AG09309 (cell line): ENCODE measurements around the gene SART3.

Experiments
- DNase-seq: peaks from one replicate; pipeline ENCODE4 v3.0.0-alpha.2; 2010; ENCODE audit warnings: low read depth
- H3K4me3 ChIP-seq: 2 replicates; pipeline ENCODE4 v1.5.1; 2011; ENCODE audit warnings: mild to moderate bottlenecking, low read depth, low read length, moderate library complexity; ENCODE audit not compliant: control insufficient read depth
- TF ChIP-seq, protein P1 (sequence below): IDR thresholded peaks from 2 replicates; pipeline ENCODE4 v1.5.1; 2011; ENCODE audit warnings: mild to moderate bottlenecking, low read depth, low read length, inconsistent platforms; ENCODE audit not compliant: insufficient read depth, control insufficient read depth; ENCODE audit errors: missing control alignments

Gene SART3

GRCh38 chr12:108565146-108565545 is 4.2 kb upstream of the SART3 start:
- TF ChIP-seq, protein P1, sequence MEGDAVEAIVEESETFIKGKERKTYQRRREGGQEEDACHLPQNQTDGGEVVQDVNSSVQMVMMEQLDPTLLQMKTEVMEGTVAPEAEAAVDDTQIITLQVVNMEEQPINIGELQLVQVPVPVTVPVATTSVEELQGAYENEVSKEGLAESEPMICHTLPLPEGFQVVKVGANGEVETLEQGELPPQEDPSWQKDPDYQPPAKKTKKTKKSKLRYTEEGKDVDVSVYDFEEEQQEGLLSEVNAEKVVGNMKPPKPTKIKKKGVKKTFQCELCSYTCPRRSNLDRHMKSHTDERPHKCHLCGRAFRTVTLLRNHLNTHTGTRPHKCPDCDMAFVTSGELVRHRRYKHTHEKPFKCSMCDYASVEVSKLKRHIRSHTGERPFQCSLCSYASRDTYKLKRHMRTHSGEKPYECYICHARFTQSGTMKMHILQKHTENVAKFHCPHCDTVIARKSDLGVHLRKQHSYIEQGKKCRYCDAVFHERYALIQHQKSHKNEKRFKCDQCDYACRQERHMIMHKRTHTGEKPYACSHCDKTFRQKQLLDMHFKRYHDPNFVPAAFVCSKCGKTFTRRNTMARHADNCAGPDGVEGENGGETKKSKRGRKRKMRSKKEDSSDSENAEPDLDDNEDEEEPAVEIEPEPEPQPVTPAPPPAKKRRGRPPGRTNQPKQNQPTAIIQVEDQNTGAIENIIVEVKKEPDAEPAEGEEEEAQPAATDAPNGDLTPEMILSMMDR, result no peak
- H3K4me3 ChIP-seq, result no peak overlapping the region
- no peak for DNase-seq

DNA sequence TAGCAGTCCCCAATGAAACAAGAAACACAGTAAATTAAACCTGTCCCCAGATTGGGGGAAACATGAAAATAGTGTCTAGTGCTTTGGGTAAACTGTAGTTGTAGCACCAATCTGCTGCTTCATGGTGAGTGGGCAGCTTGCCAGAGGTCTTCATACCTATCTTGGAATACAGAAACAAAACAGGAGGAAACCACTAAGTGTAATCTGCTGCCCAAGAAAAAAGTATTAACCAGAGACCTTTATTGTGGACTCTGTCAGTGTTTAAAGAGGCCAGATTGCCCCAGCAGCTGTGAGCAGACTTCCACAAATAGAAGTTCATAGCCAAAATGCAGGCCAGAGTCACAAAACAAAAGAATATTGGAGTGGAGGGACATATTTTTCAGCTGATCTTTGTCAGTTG is 3.8 kb upstream of the SART3 start:
- no peak overlapping the region for H3K4me3 ChIP-seq
- no peak for DNase-seq
- TF ChIP-seq, protein P1, result no peak

DNA sequence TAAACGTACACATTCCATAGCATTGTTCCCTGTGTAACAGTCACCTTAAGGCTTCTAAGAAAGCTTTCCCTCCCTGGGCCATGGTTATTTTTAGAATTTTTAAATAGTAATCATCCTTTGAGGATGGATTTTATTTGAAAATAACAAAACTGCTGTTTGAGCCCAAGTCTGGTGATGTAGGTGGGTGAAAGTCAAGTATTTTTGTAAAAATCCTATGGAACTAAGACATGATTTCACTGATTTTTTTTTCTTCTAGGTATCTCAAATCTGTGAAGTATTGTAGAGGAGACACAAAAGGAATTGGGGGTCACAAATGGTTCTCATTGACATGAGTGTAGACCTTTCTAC is 2.8 kb upstream of the SART3 start:
- TF ChIP-seq, protein P1, result no peak
- no peak for DNase-seq
- H3K4me3 ChIP-seq, result peak overlapping the region; percentile 96; the same call in 1 of the 2 replicates

DNA sequence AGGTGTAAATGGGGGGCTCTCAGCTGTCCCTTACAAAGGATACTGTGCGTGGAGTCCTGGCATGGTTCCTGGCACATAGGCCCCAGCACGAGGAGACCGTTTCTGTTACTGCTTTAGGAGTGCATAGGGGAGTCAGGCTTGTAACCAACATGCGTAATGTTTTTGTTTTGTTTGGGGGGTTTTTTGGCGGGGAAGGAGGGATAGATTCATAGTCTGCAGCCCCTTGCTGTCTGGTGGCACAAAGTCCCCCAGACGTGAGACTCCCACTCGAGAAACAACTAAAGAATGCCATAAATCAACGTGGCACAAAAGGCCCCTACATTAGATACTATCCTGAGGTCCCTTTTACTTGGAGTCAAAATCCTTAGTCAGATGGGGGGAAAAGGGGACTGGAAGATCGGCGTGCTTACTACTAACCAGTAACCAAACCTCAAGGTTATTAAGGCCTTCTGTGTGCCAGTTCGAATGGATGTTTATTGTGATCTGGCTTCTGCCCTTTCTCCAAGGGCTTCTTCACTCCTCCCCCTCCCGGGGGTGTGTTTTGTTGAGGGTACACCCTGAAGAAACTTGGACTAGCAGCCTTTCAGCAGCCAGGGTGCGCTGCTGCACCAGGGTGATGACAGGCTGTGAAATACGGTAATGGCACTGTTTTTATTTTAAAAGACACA is 2.3 kb upstream of the SART3 start:
- peak; percentile 74 for DNase-seq
- TF ChIP-seq, protein P1, result peak; percentile 93
- peak overlapping the region; percentile 96 for H3K4me3 ChIP-seq

GRCh38 chr12:108562348-108563135 is 1.6 kb upstream of the SART3 start, which contains the start of gene ISCU:
Gene ISCU (plus strand): TSS chr12:108562596. CDS start chr12:108562623, 27 bp downstream.
- DNase-seq, result peak; percentile 80
- H3K4me3 ChIP-seq, result peak within 1 kb of the TSS; percentile 97
- TF ChIP-seq, protein P1, result no peak

DNA sequence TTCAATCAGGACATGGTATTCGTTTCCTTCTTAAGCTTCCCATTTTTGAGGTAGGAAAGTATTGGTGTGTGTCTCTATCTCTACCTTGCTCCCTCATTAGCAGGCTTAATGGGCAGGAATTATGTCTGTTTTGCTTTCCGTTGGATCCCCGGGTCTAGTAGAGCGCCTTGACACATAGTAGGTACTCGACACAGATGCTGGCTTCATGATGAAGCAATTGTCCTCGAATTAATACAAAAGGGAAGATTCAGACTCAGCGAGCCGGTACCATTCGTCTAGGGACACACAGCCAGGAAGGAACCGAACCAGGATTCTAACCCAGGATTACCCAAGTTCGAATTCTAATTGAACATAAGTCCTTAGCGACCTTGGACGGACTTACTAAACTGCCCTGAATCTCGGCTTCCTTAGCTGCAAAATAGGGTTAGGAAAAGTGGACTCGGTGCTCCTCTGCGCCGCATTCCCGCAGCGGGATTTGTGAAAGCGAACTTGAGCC is 927 bp upstream of the SART3 start:
- TF ChIP-seq, protein P1, result no peak
- DNase-seq, result no peak
- peak overlapping the region; percentile 97 for H3K4me3 ChIP-seq
